ENCODE measurements around the gene TK2. TPM values are rescaled to one million over a fixed set of nuclear protein-coding genes. Genes with fewer than 3 reads are reported as not detected.

TK2 gene
- total and polyA plus RNA-seq, 2 experiments from 2014 or later = 27.9 to 57.5 TPM

DNA sequence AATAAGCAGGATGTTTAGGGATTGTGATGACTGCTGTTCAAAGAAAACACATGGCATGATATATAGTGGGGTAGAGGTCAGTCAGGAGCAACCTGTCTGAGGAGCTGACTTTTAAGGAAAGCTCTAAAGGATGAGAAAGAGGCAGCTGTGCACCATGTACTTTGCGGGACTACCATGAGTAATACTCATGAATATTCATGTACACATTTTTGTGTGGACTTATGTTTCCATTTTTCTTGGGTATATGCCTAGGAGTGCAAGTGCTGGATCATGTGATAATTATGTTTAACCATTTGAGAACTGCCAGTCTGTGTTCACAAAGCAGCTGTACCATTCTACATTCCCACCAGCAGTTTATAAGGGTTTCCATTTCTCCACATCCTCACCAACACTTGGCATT is 87.0 kb downstream of the TK2 start:
- in situ Hi-C loops (cut with MboI) = no loop called here
- Histone ChIP-seq H3K36me3 (ENCODE audit: low read depth) (no peaks in the 10 kb centered on the region), H4K20me1 (ENCODE audit: insufficient read depth) (no peaks in the 10 kb centered on the region)

DNA sequence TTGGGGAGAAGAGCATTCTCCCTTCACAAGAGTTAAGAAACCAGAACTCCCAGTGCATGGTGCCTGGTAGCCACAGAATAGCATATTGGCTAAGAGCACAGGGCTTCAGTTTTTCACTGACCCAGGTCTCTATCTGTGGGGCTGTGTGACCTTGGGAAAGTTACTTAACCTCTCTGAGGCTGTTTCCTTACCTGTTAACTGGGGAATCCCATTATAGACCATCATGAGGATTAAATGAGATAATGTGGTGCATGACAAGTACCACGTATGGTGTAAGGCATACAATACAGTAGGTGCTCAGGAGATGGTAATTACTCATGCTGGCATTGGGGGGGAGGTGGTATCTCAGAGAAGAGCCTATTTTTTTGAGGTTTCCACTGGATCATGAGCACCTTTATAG is 89.2 kb downstream of the TK2 start:
- DNase-seq = no peak
- in situ Hi-C loops (cut with MboI) = no loop called here
- no peaks in the 10 kb centered on the region for H3K4me1 ChIP-seq (ENCODE audit: insufficient read depth)
- H3K9me2 ChIP-seq (ENCODE audit: insufficient read depth) = no peaks in the 10 kb centered on the region
- WGBS, 2 experiments (ENCODE audit: low coverage in 1 of 2, low lambda C conversion rate in 2 of 2, missing lambda C conversion rate in 2 of 2) = 71 to 77% methylated on average over 1 of the region's 1 CpG
- H3K4me2 ChIP-seq (ENCODE audit: unreplicated experiment) = no peak overlapping the region
- H3K79me2 ChIP-seq (ENCODE audit: insufficient read depth) = no peaks in the 10 kb centered on the region
- H3K27me3 ChIP-seq (replicated peaks; ENCODE audit: insufficient read depth) = peaks cover 14% of the 10 kb centered on the region; the same call in 1 of the 2 replicates
- H3K27ac ChIP-seq = no peak overlapping the region
- no peaks in the 10 kb centered on the region for H3K9me3 ChIP-seq (ENCODE audit: low read depth)
- H4K20me1 ChIP-seq (ENCODE audit: insufficient read depth) = no peaks in the 10 kb centered on the region
- H3K36me3 ChIP-seq (ENCODE audit: low read depth) = no peaks in the 10 kb centered on the region
- H3K9ac ChIP-seq = no peak overlapping the region
- H2AFZ ChIP-seq = no peak overlapping the region
- H3F3A ChIP-seq (ENCODE audit: insufficient read depth) = no peaks in the 10 kb centered on the region
- no peak for TF ChIP-seq EZH2phosphoT487 (IDR thresholded peaks at IDR 0.05; ENCODE audit: insufficient read depth, low read depth)
- TF ChIP-seq EZH2 (IDR thresholded peaks at IDR 0.05; ENCODE audit: insufficient read depth, poor library complexity, severe bottlenecking) = no peak
- no peak overlapping the region for H3K4me3 ChIP-seq

More for the DNA sequence above, 87.0 kb downstream of the TK2 start:
- no peaks in the 10 kb centered on the region for H3K4me1 ChIP-seq (ENCODE audit: insufficient read depth)
- TF ChIP-seq EZH2 (IDR thresholded peaks at IDR 0.05; ENCODE audit: insufficient read depth, poor library complexity, severe bottlenecking) (no peak), EZH2phosphoT487 (IDR thresholded peaks at IDR 0.05; ENCODE audit: insufficient read depth, low read depth) (no peak)
- no peak overlapping the region for H3K9ac ChIP-seq
- 36 to 43% methylated on average over 1 of the region's 1 CpG for whole genome bisulfite sequencing, 2 experiments (ENCODE audit: low coverage in 1 of 2, low lambda C conversion rate in 2 of 2, missing lambda C conversion rate in 2 of 2)
- no peak overlapping the region for H2AFZ ChIP-seq
- H3K9me2 ChIP-seq (ENCODE audit: insufficient read depth) = no peaks in the 10 kb centered on the region
- H3K4me3 ChIP-seq = no peak overlapping the region
- no peaks in the 10 kb centered on the region for H3K79me2 ChIP-seq (ENCODE audit: insufficient read depth)
- H3F3A ChIP-seq (ENCODE audit: insufficient read depth) = no peaks in the 10 kb centered on the region
- no peak overlapping the region for H3K4me2 ChIP-seq (ENCODE audit: unreplicated experiment)
- DNase-seq = no peak
- H3K27ac ChIP-seq = no peak overlapping the region
- peaks cover 14% of the 10 kb centered on the region; the same call in 1 of the 2 replicates for H3K27me3 ChIP-seq (replicated peaks; ENCODE audit: insufficient read depth)
- H3K9me3 ChIP-seq (ENCODE audit: low read depth) = no peaks in the 10 kb centered on the region

- peaks cover 14% of the 10 kb centered on the region; the same call in 1 of the 2 replicates for H3K27me3 ChIP-seq (replicated peaks; ENCODE audit: insufficient read depth)
- TF ChIP-seq EZH2 (IDR thresholded peaks at IDR 0.05; ENCODE audit: insufficient read depth, poor library complexity, severe bottlenecking) (no peak), EZH2phosphoT487 (IDR thresholded peaks at IDR 0.05; ENCODE audit: insufficient read depth, low read depth) (no peak)
- in situ Hi-C loops (cut with MboI) = no loop called here
- H3K9ac ChIP-seq = no peak overlapping the region
- no peak for DNase-seq
- H3K4me3 ChIP-seq = no peak overlapping the region
- H3K9me3 ChIP-seq (ENCODE audit: low read depth) = no peaks in the 10 kb centered on the region
- no peak overlapping the region for H2AFZ ChIP-seq
- H3K9me2 ChIP-seq (ENCODE audit: insufficient read depth) = no peaks in the 10 kb centered on the region
- H3K4me2 ChIP-seq (ENCODE audit: unreplicated experiment) = no peak overlapping the region
- H3K4me1 ChIP-seq (ENCODE audit: insufficient read depth) = no peaks in the 10 kb centered on the region
- H3K79me2 ChIP-seq (ENCODE audit: insufficient read depth) = no peaks in the 10 kb centered on the region
- no peaks in the 10 kb centered on the region for H4K20me1 ChIP-seq (ENCODE audit: insufficient read depth)
- H3K36me3 ChIP-seq (ENCODE audit: low read depth) = no peaks in the 10 kb centered on the region
- H3F3A ChIP-seq (ENCODE audit: insufficient read depth) = no peaks in the 10 kb centered on the region
- no peak overlapping the region for H3K27ac ChIP-seq
- WGBS, 2 experiments (ENCODE audit: low coverage in 1 of 2, low lambda C conversion rate in 2 of 2, missing lambda C conversion rate in 2 of 2) = 34 to 37% methylated on average over 5 of the region's 5 CpGs
These were observed 90.0 kb downstream of the TK2 start for GRCh38 chr16:66459878-66460277.

GRCh38 chr16:66458853-66459252 is 91.1 kb downstream of the TK2 start:
- no peak overlapping the region for H3K9ac ChIP-seq
- no peak overlapping the region for H2AFZ ChIP-seq
- WGBS, 2 experiments (ENCODE audit: low coverage in 1 of 2, low lambda C conversion rate in 2 of 2, missing lambda C conversion rate in 2 of 2) = 71% methylated on average over 7 of the region's 7 CpGs
- H4K20me1 ChIP-seq (ENCODE audit: insufficient read depth) = no peaks in the 10 kb centered on the region
- H3K27me3 ChIP-seq (replicated peaks; ENCODE audit: insufficient read depth) = peaks cover 12% of the 10 kb centered on the region; the same call in 1 of the 2 replicates
- H3K4me2 ChIP-seq (ENCODE audit: unreplicated experiment) = no peak overlapping the region
- no peaks in the 10 kb centered on the region for H3K36me3 ChIP-seq (ENCODE audit: low read depth)
- TF ChIP-seq EZH2phosphoT487 (IDR thresholded peaks at IDR 0.05; ENCODE audit: insufficient read depth, low read depth) (no peak), EZH2 (IDR thresholded peaks at IDR 0.05; ENCODE audit: insufficient read depth, poor library complexity, severe bottlenecking) (no peak)
- no peak overlapping the region for H3K4me3 ChIP-seq
- H3K4me1 ChIP-seq (ENCODE audit: insufficient read depth) = no peaks in the 10 kb centered on the region
- H3K27ac ChIP-seq = no peak overlapping the region
- no peaks in the 10 kb centered on the region for H3K9me3 ChIP-seq (ENCODE audit: low read depth)
- DNase-seq = no peak
- no peaks in the 10 kb centered on the region for H3K9me2 ChIP-seq (ENCODE audit: insufficient read depth)
- in situ Hi-C loops (cut with MboI) = no loop called here
- no peaks in the 10 kb centered on the region for H3K79me2 ChIP-seq (ENCODE audit: insufficient read depth)
- H3F3A ChIP-seq (ENCODE audit: insufficient read depth) = no peaks in the 10 kb centered on the region

DNA sequence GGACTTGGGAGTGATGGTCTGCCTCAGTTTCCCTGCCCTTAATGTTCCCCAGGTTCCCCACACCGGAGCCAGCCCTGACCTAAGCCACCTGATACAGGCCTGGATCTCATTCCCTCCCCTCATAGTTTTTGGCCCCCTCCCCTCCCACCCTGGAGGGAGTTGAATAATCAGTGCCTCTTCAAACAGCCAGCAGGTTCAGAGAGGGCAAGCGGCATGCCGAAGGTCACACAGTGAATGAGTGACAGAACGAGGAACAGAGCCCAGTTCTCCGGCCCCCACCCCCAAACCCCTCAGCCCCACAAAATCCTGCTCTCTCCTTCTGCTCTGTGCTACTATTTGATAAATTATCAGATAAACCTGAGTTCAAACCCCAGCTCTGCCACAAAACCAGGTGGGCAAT is 91.6 kb downstream of the TK2 start:
- in situ Hi-C loops (cut with MboI) = no loop called here
- no peaks in the 10 kb centered on the region for H3F3A ChIP-seq (ENCODE audit: insufficient read depth)
- no peaks in the 10 kb centered on the region for H3K36me3 ChIP-seq (ENCODE audit: low read depth)
- H3K9ac ChIP-seq = no peak overlapping the region
- no peak overlapping the region for H3K4me3 ChIP-seq
- TF ChIP-seq EZH2phosphoT487 (IDR thresholded peaks at IDR 0.05; ENCODE audit: insufficient read depth, low read depth) = no peak
- no peak for TF ChIP-seq EZH2 (IDR thresholded peaks at IDR 0.05; ENCODE audit: insufficient read depth, poor library complexity, severe bottlenecking)
- no peak overlapping the region for H2AFZ ChIP-seq
- H3K9me3 ChIP-seq (ENCODE audit: low read depth) = no peaks in the 10 kb centered on the region
- 88 to 91% methylated on average over 5 of the region's 5 CpGs for WGBS, 2 experiments (ENCODE audit: low coverage in 1 of 2, low lambda C conversion rate in 2 of 2, missing lambda C conversion rate in 2 of 2)
- 0 out of 2 replicates have a peak, but pooled peaks cover 6% of the 10 kb centered on the region for H3K27me3 ChIP-seq (replicated peaks; ENCODE audit: insufficient read depth)
- DNase-seq = no peak
- no peak overlapping the region for H3K27ac ChIP-seq
- H3K79me2 ChIP-seq (ENCODE audit: insufficient read depth) = no peaks in the 10 kb centered on the region
- H3K4me1 ChIP-seq (ENCODE audit: insufficient read depth) = no peaks in the 10 kb centered on the region
- H4K20me1 ChIP-seq (ENCODE audit: insufficient read depth) = no peaks in the 10 kb centered on the region
- no peaks in the 10 kb centered on the region for H3K9me2 ChIP-seq (ENCODE audit: insufficient read depth)
- H3K4me2 ChIP-seq (ENCODE audit: unreplicated experiment) = no peak overlapping the region

Small RNAs within 50 kb of the gene (small RNA-seq; reads per million reads assigned to genes)
- gene CKLF-CMTM1 (ENCODE audit: low read depth, low replicate concordance) = not detected

Other genes with a start within 250 kb of the TK2 start
- not detected in 2 replicates for gene CDH5, start 183.4 kb downstream of the TK2 start, total RNA-seq (2014; rRNA removed; shearing (Covaris generic))
- not detected in 2 replicates for gene CDH5, start 183.4 kb downstream of the TK2 start, polyA plus RNA-seq (2016; fragmentation: Nextera tagmentation; extraction: Ambion mirVana)
- 0.32 and 1.1 TPM in 2 replicates for gene BEAN1, start 122.8 kb downstream of the TK2 start, total RNA-seq (2014; rRNA removed; shearing (Covaris generic))
- 0.50 and 0.89 TPM in 2 replicates for gene BEAN1, start 122.8 kb downstream of the TK2 start, polyA plus RNA-seq (2016; fragmentation: Nextera tagmentation; extraction: Ambion mirVana)
- 64.2 and 130 TPM in 2 replicates for gene CKLF, start 2.5 kb upstream of the TK2 start, total RNA-seq (2014; rRNA removed; shearing (Covaris generic))
- 107 and 108 TPM in 2 replicates for gene CKLF, start 2.5 kb upstream of the TK2 start, polyA plus RNA-seq (2016; fragmentation: Nextera tagmentation; extraction: Ambion mirVana)
- gene CMTM1, start 16.3 kb upstream of the TK2 start, total RNA-seq (2014; rRNA removed; shearing (Covaris generic)) = 2.1 and 3.1 TPM in 2 replicates
- 6.0 and 6.8 TPM in 2 replicates for gene CMTM1, start 16.3 kb upstream of the TK2 start, polyA plus RNA-seq (2016; fragmentation: Nextera tagmentation; extraction: Ambion mirVana)
- gene CMTM2, start 29.3 kb upstream of the TK2 start, total RNA-seq (2014; rRNA removed; shearing (Covaris generic)) = not detected in 2 replicates
- not detected in 2 replicates for gene CMTM2, start 29.3 kb upstream of the TK2 start, polyA plus RNA-seq (2016; fragmentation: Nextera tagmentation; extraction: Ambion mirVana)
- 21.9 and 32.6 TPM in 2 replicates for gene CMTM3, start 54.6 kb upstream of the TK2 start, total RNA-seq (2014; rRNA removed; shearing (Covaris generic))
- 43.9 and 47.0 TPM in 2 replicates for gene CMTM3, start 54.6 kb upstream of the TK2 start, polyA plus RNA-seq (2016; fragmentation: Nextera tagmentation; extraction: Ambion mirVana)
- 19.5 and 21.1 TPM in 2 replicates for gene CMTM4, start 146.6 kb upstream of the TK2 start, total RNA-seq (2014; rRNA removed; shearing (Covaris generic))
- gene CMTM4, start 146.6 kb upstream of the TK2 start, polyA plus RNA-seq (2016; fragmentation: Nextera tagmentation; extraction: Ambion mirVana) = 3.2 and 3.5 TPM in 2 replicates
- gene DYNC1LI2, start 201.5 kb upstream of the TK2 start, total RNA-seq (2014; rRNA removed; shearing (Covaris generic)) = 80.6 and 89.2 TPM in 2 replicates
- gene DYNC1LI2, start 201.5 kb upstream of the TK2 start, polyA plus RNA-seq (2016; fragmentation: Nextera tagmentation; extraction: Ambion mirVana) = 173 TPM in 2 replicates

Data from GM23248 (cell line).